SH-SY5Y (cell line): Measurements from ENCODE around the gene TLE5.

Experiments used
- GATA2 ChIP-seq: IDR thresholded peaks from 2 replicates; pipeline ENCODE4 v1.6.1; 2011; ENCODE audit warnings: mild to moderate bottlenecking, low read depth, low read length
- GATA3 ChIP-seq: IDR thresholded peaks from 2 replicates; pipeline ENCODE4 v1.6.1; 2011; ENCODE audit warnings: low read depth, mild to moderate bottlenecking, low read length, moderate library complexity

DNA sequence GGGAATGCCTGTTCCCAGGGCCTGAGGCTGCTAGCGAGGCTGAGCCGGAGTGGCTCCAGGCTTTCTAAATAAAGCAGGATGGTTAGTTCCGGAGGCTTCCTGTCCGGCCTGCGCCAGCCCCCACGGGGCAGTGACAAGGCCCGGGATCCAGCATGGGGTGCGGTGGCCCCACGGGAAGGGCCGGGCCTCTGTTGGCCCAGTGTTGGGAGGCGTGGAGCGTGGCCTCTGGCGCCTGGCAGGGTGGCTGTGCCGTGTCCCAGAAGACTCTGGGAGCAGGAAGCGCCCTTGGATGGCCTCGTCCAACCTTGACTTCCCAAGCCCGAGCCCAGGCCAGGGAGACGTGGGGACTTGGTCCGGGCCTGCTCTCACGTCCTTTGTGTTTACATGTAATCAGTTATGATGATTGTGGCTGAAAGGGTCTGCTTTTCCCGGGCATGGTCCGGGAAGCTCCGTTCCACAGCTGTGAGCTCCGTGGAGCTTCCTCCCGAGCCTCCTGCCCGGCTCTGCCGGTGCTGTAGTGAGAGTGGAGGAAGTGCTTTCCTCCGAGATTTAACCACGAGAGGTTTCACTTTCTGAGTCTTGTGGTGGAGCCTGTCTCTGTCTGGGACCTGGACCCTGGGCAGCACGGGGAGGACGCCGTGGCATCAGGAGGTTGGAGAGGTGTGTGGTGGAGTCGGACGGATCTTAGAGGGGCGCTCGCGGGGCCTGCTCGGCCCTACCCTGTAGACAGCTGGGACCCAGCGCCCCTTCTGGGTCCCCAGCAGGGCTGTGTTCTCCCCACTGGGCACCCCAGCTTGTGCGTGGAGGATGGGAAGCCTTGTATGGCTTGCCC, 36.4 kb upstream of the TLE5 start:
- TF ChIP-seq GATA3 (no peak), GATA2 (no peak)
